Neural progenitor cell (in vitro differentiated cells): Measurements from ENCODE around the gene PDE4A. TPM values are rescaled to one million over a fixed set of nuclear protein-coding genes. Genes with fewer than 3 reads are reported as not detected.

Source experiments
- DNase-seq: peaks from one replicate; pipeline ENCODE4 v3.0.0-alpha.2; 2016; ENCODE audit warnings: low spot score
- H2AFZ ChIP-seq: fragments of 200-600 bp; sonication (generic); replicated peaks from 2 replicates; pipeline ENCODE4 v1.6.1; 2016; ENCODE audit warnings: antibody characterized with exemption
- H3F3A ChIP-seq: fragments of 200-600 bp; sonication (generic); 2 replicates; pipeline ENCODE4 v1.6.1; 2016; ENCODE audit warnings: antibody characterized with exemption, low read depth
- H3K27ac ChIP-seq: fragments of 200-600 bp; sonication (generic); 2 replicates; pipeline ENCODE4 v1.5.1; 2016; ENCODE audit warnings: mild to moderate bottlenecking
- H3K27me3 ChIP-seq: fragments of 200-600 bp; sonication (generic); 2 replicates; pipeline ENCODE4 v1.6.1; 2016; ENCODE audit warnings: mild to moderate bottlenecking, moderate library complexity
- H3K36me3 ChIP-seq: fragments of 200-600 bp; sonication (generic); 2 replicates; pipeline ENCODE4 v1.5.1; 2016
- H3K4me1 ChIP-seq: fragments of 200-600 bp; sonication (generic); 2 replicates; pipeline ENCODE4 v1.6.1; 2016; ENCODE audit warnings: mixed run types
- H3K4me2 ChIP-seq: fragments of 200-600 bp; sonication (generic); 2 replicates; pipeline ENCODE4 v1.6.1; 2016
- H3K4me3 ChIP-seq: fragments of 200-600 bp; sonication (generic); 2 replicates; pipeline ENCODE4 v1.5.1; 2016
- H3K79me2 ChIP-seq: fragments of 200-600 bp; sonication (generic); 2 replicates; pipeline ENCODE4 v1.6.1; 2016; ENCODE audit warnings: low read depth
- H3K9ac ChIP-seq: fragments of 200-600 bp; sonication (generic); 2 replicates; pipeline ENCODE4 v1.6.1; 2016
- H3K9me3 ChIP-seq: fragments of 200-600 bp; sonication (generic); 2 replicates; pipeline ENCODE4 v1.5.1; 2016; ENCODE audit warnings: low read depth
- H4K20me1 ChIP-seq: fragments of 200-600 bp; sonication (generic); 2 replicates; pipeline ENCODE4 v1.6.1; 2016; ENCODE audit warnings: low read depth
- H3K27ac Mint-ChIP-seq: 3 replicates; pipeline ENCODE4 v1.8.0; 2021; ENCODE audit warnings: mixed read lengths
- H3K27me3 Mint-ChIP-seq: 2 replicates; pipeline ENCODE4 v1.8.0; 2022; ENCODE audit warnings: low read depth, mild to moderate bottlenecking, inconsistent platforms, moderate library complexity, mixed read lengths; ENCODE audit not compliant: insufficient read depth
- H3K36me3 Mint-ChIP-seq: 3 replicates; pipeline ENCODE4 v1.8.0; 2021; ENCODE audit warnings: mixed read lengths
- H3K4me1 Mint-ChIP-seq: 3 replicates; pipeline ENCODE4 v1.8.0; 2021; ENCODE audit warnings: mixed read lengths
- H3K4me3 Mint-ChIP-seq: 3 replicates; pipeline ENCODE4 v1.8.0; 2021; ENCODE audit warnings: mild to moderate bottlenecking, moderate library complexity, mixed read lengths
- H3K9me3 Mint-ChIP-seq: 3 replicates; pipeline ENCODE4 v1.8.0; 2020; ENCODE audit warnings: mixed read lengths
- EZH2 ChIP-seq: fragments of 200-600 bp; sonication (generic); IDR thresholded peaks from 2 replicates; pipeline ENCODE4 v1.6.1; 2017; ENCODE audit warnings: antibody characterized with exemption, mild to moderate bottlenecking, moderate library complexity
- EZH2phosphoT487 ChIP-seq: fragments of 200-600 bp; sonication (generic); IDR thresholded peaks from 2 replicates; pipeline ENCODE4 v1.6.1; 2017; ENCODE audit warnings: antibody characterized with exemption
- total RNA-seq: library from RNA; depleted of rRNA; stranded (reverse); fragments of >200 nt; gene quantifications from 2 replicates; pipeline ENCODE4 v1.2.3, GENCODE V29; 2015; ENCODE audit warnings: low replicate concordance
- TF ChIP-seq, protein P1 (sequence below): fragments of 200-600 bp; sonication (generic); IDR thresholded peaks from 2 replicates; pipeline ENCODE4 v1.5.1; 2017; ENCODE audit warnings: antibody characterized with exemption, mild to moderate bottlenecking

Gene PDE4A
- total RNA-seq, 1 donor from 2014 or later, result 0.37 TPM

DNA sequence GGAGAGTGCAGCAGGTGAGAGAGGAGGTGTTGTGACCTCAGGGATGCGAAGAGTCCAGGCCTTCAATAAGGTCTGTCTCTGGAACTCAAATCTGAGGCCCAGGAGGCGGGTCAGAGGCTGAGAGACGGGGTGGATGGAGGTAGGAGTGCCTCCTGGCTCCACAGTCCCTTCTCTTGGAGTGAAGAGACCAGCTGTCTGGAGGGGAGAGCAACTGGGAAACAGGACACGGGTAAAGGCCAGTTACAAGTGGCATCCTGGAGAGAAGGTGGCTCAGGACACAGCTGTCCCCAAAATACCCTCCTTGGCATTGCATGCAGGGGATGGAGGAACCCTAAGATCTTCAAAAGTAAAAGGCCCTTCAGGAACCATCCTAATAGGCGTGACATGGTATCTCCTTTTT lies 19.2 kb downstream of the PDE4A start:
- no peak for DNase-seq
- no peak overlapping the region for H3K4me3 Mint-ChIP-seq
- no peaks in the 10 kb centered on the region for H3K36me3 ChIP-seq
- H3K9me3 Mint-ChIP-seq, result no peaks in the 10 kb centered on the region
- no peak overlapping the region for H3K4me2 ChIP-seq
- H3K36me3 Mint-ChIP-seq, result no peaks in the 10 kb centered on the region
- H3F3A ChIP-seq, result no peaks in the 10 kb centered on the region
- no peak overlapping the region for H3K4me3 ChIP-seq
- H3K4me1 ChIP-seq, result no peaks in the 10 kb centered on the region
- H3K27me3 Mint-ChIP-seq, result peaks cover 10% of the 10 kb centered on the region
- no peaks in the 10 kb centered on the region for H3K27me3 ChIP-seq
- TF ChIP-seq, protein P1, sequence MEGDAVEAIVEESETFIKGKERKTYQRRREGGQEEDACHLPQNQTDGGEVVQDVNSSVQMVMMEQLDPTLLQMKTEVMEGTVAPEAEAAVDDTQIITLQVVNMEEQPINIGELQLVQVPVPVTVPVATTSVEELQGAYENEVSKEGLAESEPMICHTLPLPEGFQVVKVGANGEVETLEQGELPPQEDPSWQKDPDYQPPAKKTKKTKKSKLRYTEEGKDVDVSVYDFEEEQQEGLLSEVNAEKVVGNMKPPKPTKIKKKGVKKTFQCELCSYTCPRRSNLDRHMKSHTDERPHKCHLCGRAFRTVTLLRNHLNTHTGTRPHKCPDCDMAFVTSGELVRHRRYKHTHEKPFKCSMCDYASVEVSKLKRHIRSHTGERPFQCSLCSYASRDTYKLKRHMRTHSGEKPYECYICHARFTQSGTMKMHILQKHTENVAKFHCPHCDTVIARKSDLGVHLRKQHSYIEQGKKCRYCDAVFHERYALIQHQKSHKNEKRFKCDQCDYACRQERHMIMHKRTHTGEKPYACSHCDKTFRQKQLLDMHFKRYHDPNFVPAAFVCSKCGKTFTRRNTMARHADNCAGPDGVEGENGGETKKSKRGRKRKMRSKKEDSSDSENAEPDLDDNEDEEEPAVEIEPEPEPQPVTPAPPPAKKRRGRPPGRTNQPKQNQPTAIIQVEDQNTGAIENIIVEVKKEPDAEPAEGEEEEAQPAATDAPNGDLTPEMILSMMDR, result no peak
- no peak for TF ChIP-seq EZH2
- no peak for TF ChIP-seq EZH2phosphoT487
- no peak overlapping the region for H3K9ac ChIP-seq
- H3K9me3 ChIP-seq, result no peaks in the 10 kb centered on the region
- H4K20me1 ChIP-seq, result no peaks in the 10 kb centered on the region
- H3K27ac Mint-ChIP-seq, result no peak overlapping the region
- H3K27ac ChIP-seq, result no peak overlapping the region
- no peaks in the 10 kb centered on the region for H3K4me1 Mint-ChIP-seq
- H3K79me2 ChIP-seq, result no peaks in the 10 kb centered on the region
- no peak overlapping the region for H2AFZ ChIP-seq

DNA sequence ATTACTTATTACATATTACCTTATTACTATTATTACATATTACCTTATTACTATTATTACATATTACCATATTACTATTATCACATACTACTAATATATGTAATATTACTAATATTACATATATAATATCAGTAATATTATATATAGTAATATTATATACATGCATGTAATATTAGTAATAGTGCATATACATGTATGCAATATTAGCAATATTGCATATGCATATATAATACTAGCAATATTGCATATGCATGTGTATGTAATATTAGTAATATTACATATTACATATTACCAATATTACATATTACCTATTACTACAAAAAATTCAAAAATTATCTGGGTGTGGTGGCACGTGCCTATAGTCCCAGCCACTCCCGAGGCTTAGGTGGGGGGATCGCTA lies 22.4 kb downstream of the PDE4A start:
- Histone ChIP-seq H3K9me3 (no peaks in the 10 kb centered on the region), H3K36me3 (no peaks in the 10 kb centered on the region), H3K4me2 (no peak overlapping the region), H3K9ac (no peak overlapping the region), H2AFZ (no peak overlapping the region), H3F3A (no peaks in the 10 kb centered on the region), H4K20me1 (no peaks in the 10 kb centered on the region), H3K4me3 (no peak overlapping the region), H3K27me3 (no peaks in the 10 kb centered on the region), H3K4me1 (no peaks in the 10 kb centered on the region), H3K27ac (no peak overlapping the region), H3K79me2 (no peaks in the 10 kb centered on the region)
- no peaks in the 10 kb centered on the region for H3K36me3 Mint-ChIP-seq
- H3K27ac Mint-ChIP-seq, result no peak overlapping the region
- H3K9me3 Mint-ChIP-seq, result no peaks in the 10 kb centered on the region
- H3K4me3 Mint-ChIP-seq, result no peak overlapping the region
- TF ChIP-seq EZH2 (no peak), EZH2phosphoT487 (no peak)
- TF ChIP-seq, protein P1, result no peak
- no peaks in the 10 kb centered on the region for H3K4me1 Mint-ChIP-seq
- no peak for DNase-seq
- peaks cover 9% of the 10 kb centered on the region for H3K27me3 Mint-ChIP-seq

DNA sequence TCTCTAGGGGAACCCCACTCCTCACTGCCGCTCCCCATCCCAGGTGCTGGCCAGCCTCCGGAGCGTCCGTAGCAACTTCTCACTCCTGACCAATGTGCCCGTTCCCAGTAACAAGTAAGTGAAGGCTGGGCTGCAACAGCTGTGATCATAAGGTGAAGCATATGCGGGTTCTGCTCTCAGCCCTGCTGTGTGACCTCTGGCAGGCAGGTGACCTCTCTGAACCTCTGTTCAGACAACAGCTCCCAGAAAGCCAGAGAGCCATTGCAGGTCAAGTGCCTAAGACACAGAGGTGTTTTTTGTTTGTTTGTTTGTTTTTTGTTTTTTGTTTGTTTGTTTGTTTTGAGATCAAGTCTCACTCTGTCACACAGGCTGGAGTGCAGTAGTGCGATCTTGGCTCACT lies 28.7 kb downstream of the PDE4A start:
- Mint-ChIP-seq H3K4me3 (no peak overlapping the region), H3K4me1 (peaks cover 18% of the 10 kb centered on the region), H3K27ac (no peak overlapping the region), H3K27me3 (peaks cover 9% of the 10 kb centered on the region), H3K9me3 (no peaks in the 10 kb centered on the region), H3K36me3 (no peaks in the 10 kb centered on the region)
- H4K20me1 ChIP-seq, result no peaks in the 10 kb centered on the region
- no peak overlapping the region for H3K4me3 ChIP-seq
- no peak for DNase-seq
- no peak overlapping the region for H3K9ac ChIP-seq
- TF ChIP-seq, protein P1, result no peak
- TF ChIP-seq EZH2 (no peak), EZH2phosphoT487 (no peak)
- no peaks in the 10 kb centered on the region for H3K79me2 ChIP-seq
- H3K36me3 ChIP-seq, result no peaks in the 10 kb centered on the region
- H3F3A ChIP-seq, result no peaks in the 10 kb centered on the region
- H3K9me3 ChIP-seq, result no peaks in the 10 kb centered on the region
- no peak overlapping the region for H3K27ac ChIP-seq
- H3K27me3 ChIP-seq, result no peaks in the 10 kb centered on the region
- H2AFZ ChIP-seq, result no peak overlapping the region
- no peak overlapping the region for H3K4me2 ChIP-seq
- peaks cover 12% of the 10 kb centered on the region for H3K4me1 ChIP-seq
